ENCODE measurements around the gene SYTL1.

Gene SYTL1

DNA sequence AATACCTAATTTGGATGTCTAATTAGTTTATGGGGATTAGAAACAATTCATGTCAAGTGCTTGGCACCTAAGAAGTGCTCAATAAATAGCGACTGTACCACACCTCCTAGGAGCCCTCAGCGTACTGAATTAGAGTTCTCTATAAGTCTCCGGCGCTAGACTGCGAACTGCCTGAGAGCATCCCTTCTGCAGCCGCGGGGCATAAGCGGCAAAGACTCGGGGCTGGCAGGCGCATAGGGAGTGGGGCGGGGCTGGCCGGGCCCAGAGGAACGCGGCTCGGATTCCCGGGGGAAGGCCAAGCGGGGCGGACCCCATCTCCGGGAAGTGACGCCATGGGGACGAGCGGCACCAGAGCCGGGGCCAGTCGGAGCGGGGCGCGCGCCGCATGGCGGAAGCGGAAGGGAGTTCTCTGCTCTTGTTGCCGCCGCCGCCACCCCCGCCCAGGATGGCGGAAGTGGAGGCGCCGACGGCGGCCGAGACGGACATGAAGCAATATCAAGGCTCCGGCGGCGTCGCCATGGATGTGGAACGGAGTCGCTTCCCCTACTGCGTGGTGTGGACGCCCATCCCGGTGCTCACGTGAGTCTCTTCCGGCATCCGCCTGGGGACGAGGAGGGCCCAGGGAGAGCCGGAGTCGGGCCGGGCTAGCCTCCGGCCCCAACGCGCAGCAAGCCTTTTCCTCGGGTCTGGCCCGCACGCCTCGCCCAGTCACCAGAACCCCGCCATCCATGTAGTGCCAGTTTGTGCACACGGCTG lies 19.8 kb upstream of the SYTL1 start, which contains the start of gene TMEM222:
Gene TMEM222, plus strand, starts transcription at position 351 of the 756 bp plus-strand sequence. Its CDS starts 35 bp downstream, at position 386.
- DNase-seq = peak; percentile 95 to 99 (median 96)

DNA sequence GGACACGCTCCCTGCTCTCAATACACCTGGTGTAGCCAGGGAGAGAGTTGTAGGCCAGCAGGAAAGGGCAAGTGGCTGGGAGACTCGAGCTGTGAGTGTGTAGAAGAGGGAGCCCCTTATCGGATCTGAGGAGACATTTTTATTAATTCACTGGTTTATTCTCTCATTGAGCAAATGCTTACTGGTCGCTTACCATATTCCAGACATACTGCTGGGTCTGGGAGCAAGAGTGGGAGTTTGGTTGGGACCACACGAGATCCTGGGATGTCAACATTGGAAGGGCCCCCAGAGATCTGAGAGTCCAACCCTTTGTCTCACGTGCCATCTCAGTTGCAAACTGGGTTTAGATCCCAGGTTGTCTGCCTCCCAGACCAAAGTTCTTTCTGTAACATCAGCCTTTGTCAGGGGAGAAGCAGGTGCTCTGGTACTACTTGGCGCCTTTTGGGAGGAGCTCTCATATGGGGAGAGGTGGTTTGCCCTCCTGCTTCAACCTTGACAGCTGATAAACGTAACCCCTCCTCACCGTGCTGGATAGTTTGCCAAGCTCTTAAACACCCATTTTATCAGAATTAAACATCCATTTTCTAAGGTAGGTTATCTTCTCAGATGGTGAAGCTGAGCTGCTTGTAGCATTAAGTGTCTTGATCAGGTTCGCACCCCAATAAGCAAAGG lies 19.1 kb upstream of the SYTL1 start:
- DNase-seq = peak in 1 of 5 donors; percentile 13

DNA sequence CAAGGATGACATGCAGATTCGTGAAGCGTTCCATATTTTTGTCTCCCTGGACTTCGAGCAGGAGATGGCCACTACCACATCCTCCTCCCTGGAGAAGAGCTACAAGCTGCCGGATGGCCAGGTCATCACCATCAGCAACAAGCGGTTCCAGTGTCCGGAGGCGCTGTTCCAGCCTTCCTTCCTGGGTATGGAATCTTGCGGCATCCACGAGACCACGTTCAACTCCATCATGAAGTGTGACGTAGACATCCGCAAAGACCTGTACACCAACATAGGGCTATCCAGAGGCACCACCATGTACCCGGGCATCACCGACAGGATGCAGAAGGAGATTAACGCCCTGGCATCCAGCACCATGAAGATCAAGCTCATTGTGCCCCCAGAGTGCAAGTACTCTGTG lies 16.5 kb upstream of the SYTL1 start:
- DNase-seq = no peak

DNA sequence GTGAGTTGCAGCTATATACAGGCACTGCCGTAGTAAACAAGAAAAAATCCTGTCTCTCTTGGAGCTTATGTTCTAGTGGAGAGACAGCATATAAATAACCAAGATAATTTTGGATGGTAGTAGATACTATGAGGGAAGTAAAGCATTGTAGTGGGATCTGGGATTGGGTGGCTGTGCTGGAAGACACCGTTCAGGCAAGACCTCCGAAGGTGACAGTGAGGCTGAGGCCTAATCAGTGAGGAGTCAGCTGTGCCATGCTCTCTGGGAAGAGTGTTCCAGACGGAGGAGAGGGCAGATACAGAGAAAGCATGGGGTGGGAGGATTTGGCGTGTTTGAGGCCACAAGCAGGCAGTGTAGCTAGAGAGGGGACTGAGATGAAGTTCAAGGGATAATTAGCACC lies 13.9 kb upstream of the SYTL1 start:
- DNase-seq = no peak

DNA sequence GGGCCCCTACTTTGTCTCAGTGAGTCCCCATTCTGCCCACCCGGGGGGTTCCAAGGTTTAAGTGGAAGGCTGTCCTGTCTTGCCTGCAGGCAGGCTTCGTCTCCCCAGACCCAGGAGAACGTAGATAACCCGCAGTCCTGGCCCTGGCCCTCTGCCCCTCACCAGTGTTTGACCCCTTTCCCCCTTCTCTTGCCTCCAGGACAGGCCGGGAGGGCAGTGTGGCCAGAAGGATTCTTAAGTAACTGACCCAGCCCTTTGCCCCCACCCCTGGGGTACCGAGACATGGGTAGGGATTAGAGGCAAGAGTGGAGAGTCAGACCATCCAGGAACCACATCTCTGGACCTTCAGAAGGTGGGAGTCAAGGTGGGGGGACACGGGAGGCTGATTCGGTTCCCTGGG lies 11.0 kb upstream of the SYTL1 start:
- no peak for DNase-seq

DNA sequence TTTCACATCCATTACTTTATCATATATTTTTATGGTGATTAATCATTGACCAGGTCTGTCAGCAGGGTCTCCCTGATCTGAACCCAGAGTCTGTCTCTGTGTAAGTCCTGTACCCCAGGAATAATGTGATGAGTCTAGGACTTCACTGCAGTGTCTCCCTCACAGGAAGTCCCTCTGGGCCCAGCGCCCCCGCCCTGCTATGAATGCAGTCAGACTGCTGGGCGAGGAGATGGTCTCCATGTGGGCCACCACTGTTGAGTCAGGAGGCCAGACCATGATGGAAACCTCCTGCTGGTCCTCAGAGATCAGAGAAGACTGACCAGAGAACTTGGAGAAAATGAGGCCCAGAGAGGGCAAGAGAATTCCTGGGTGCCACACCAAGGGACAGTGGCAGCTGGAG lies 10.4 kb upstream of the SYTL1 start:
- DNase-seq = no peak

DNA sequence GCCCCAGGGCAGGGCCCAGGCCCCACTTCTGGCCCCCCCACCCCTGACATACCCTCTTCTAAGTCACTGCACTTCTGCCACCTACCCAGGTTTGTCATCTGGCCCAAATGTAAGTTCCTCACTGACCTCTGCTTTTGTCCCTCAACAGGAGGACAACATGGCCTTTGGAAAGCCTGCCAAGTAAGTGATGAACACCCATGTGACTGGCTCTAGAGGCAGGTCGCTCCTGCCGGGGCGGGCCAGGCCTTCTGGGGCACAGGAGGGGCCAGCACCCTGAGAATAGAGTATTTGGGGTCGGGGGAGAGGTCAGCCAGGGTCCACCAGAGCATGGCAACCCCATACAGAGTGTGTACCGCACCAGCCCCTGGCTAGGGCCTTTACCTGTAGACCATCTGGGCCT lies 9.9 kb upstream of the SYTL1 start:
- no peak for DNase-seq

DNA sequence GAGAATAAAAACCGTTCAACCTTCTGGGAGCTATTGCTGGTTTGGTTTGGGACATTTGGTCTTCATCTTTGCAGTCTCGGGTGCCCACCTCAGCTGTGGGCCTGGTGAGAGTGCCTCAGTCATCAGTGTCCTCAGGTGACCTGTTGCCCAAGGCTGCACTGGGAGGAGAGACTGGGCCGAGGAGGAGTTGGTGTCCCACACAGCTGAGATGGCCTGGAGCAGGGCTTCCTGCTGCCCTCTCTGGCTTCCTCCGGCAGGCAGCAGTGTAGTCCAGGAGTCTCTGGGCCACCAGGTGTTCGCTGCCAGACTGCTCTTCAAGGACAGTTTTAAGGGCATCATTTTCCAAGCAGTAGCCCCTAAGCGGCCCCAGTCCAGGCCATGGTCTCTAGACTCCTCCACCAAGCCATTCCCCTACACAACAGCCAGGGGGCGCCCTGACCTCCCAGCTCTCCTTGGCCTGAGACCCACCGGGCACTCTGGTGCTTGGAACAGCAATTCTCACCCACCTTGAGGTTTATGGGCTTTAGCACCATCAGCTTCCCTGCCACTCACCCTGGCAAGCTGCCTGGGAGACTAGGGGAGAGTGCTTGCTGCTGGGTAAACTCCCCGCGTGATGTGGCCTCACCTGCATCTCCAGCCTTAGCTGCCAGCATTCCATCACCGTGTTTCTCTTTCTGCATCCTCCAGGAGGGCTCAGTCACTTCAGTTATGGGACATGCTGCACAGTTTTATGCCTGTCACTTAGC lies 9.1 kb upstream of the SYTL1 start:
- peak in 3 of 5 donors; percentile 41 to 52 (median 50) for DNase-seq

DNA sequence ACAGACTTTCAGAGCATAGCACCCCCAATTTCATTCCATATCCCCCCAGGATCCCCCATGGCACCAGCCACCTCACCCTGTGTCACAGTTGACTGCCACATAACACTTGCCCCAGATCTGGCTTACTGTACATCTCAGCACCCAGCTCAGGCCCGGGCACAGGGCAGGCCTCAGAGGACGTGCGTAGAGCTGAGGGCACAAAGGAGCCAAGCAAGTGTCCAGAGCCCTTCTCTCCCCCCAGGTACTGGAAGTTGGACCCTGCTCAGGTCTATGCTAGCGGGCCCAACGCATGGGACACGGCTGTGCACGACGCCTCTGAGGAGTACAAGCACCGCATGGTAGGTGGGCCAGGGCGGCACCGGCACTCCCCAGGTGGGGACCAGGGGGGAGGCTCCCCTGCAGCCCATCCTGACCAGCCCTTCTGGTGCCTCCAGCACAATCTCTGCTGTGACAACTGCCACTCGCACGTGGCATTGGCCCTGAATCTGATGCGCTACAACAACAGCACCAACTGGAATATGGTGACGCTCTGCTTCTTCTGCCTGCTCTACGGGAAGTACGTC lies 8.0 kb upstream of the SYTL1 start:
- DNase-seq = no peak

DNA sequence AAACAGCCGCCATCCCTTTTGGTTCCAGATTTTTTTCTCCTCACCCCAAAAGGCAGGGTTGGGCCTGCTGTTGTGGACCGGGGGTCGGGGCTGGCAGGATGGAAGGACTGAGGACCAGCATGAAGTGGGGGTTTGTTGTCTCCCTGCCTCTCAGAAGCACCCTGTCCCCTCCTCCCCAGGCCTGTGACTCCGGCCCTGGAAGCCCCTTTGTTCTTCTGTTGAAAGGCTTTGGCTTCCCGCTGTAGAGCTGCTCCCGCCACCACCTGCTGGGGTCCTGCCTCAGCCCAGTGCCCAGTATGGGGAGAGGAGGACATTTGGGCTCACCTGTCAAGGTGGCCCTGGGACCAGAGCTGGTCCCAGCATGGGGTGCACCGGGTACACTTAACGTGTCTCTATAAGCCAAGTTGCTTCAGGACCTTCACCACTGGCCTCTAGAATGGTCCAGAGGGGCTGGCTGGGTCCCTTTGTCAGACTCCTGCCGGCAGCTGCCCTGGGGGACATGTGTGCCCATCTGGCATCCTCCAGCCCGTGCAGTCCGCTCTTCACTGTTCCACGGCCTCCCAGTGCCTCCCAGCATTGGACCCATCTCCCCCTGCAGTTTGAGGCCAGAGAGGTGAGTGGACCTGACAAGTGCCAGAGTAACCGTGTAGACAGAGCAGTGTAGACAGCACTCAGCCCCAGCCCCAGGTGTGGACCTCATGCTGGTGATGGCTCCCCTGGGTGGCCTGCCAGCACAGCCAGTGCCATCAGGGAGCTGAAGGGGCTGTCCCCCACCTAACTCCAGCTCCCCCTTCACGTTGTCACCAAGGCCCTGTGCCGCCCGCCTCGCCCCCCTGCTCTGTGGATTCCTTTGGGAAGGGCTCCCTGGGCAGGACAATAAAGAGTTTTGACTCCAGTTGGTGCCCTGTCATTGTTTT lies 6.1 kb upstream of the SYTL1 start:
- no peak for DNase-seq

DNA sequence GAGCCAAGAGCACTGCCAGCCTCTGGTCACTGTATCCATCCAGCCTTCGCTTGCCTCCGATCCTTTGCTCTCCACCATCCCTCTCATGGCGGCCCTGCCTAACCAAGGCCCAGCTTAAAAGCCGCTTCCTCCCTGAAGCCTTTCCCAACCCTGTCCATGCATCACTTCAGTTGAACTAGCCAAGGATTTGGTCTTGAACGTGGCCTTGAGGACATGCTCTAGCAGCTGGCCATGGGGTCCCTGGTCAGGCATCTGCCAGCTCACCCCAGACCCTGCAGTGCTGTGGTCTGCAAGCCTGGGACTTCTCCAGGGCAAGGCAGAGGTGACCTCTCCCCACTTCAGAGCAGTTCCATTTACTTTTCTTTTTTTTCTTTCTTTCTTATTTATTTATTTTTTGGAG lies 5.1 kb upstream of the SYTL1 start:
- no peak for DNase-seq

DNA sequence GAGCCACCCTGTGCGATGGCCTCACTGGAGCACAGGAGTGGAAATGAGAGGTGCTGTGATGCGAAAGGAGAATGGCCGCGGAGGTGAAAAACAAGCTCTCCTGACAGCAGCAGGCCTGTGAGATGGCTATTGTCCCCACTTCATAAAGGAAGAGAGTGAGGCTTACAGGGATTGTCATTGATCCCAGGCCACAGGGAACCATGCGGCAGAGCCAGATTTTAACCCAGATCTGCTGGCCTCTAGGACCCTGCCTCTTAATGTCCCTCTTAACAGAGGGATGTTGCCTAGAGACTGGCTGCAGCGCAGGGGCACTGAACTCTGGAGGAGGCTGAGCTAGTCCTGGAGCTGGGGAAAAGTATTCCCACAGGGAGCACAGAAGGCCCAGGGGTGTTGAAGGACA lies 3.1 kb upstream of the SYTL1 start:
- DNase-seq = no peak

DNA sequence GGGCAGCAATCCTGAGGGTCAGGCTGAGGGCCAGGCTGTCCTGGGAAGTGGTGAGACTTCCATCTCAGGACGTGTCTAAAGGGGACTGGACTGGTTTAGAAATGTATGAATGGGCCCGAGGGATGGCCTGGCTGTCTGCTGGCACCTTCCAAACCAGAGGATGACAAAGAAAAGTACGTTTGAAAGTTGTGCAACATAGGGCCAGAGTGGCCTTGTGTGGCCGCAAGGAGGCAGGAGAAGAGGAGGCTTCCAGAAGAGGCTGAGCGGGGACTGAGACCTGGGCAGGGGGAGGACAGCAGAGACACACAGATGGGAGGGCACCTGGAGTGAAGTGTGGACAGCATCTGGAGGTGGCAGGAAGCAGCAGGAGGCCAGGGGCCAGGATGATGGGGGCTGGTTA lies 2.6 kb upstream of the SYTL1 start:
- DNase-seq = no peak

DNA sequence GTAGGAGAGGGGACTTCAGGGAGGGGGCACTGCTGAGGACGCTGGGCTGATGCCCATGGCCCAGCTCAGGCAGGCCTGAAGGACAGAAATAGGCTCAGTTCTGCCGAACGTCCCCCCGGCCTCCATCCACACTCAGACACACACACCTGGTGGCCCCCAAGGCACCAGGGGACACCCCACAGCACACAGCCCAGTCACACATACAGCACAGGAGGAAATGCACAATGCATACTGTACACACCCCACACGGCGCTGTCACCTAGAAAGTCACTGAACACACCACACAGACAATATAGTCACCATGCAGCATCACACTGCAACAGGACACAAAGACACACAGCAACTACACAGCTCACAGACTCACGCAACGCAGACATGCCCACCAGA lies 562 bp downstream of the SYTL1 start:
- DNase-seq = peak in 1 of 5 donors; percentile 65

DNA sequence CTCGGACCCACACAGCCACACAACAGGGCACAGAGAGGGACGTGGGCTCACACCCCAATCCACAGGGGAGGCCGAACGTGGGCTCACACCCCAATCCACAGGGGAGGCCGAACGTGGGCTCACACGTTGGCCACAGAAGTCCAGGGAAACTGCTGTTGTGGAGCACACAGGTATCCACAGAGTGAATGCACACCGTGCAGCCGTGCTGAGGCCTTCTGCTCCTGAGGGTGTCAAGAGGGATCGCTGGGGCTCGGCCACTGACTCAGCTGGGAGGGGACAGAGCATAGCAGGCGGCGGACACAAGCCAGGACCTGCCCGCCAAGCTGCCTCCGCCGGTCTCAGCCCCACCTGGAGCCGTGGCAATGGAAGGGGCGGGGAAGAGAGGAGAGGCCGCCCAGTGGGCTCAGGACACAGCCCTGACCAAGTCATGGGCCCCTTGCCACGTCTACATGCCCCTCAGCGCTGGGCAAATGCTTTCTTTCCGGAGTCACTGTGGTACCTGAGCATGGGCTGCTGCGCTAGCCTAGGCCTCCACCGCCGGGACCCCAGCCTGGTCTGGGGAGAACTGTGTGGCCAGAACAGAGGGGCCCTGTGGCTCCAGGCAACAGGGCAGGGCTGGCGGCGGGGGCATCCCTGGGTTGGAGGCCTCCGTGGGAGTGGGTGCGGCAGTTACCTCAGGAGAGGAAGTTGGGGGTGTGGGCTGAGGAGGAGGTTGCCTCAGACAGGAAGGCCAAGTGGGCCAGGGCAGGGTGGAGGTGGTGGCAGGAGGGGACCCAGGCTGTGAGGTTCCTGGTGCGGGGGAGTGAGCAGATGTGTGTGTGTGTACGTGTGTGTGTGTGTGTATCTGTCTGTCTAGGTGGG lies 1.2 kb downstream of the SYTL1 start:
- peak; percentile 58 to 85 (median 71) for DNase-seq

DNA sequence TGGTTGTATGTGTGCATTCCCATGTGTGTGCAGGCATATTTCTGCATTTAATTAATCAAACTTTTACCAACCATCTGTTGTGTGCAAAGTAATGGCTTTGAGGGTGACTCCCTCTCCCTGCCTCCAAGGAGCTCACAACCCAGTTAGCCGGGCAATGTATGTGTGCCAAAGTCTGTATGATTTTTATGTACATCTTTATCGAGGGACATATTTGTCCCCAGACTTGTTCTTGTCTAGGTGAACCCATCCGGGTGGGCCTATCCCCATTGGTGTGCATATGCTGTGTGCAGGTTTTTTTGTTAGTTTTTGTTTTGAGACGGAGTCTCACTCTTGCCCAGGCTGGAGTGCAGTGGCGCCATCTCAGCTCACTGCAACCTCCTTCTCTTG lies 1.8 kb downstream of the SYTL1 start:
- DNase-seq = no peak

DNA sequence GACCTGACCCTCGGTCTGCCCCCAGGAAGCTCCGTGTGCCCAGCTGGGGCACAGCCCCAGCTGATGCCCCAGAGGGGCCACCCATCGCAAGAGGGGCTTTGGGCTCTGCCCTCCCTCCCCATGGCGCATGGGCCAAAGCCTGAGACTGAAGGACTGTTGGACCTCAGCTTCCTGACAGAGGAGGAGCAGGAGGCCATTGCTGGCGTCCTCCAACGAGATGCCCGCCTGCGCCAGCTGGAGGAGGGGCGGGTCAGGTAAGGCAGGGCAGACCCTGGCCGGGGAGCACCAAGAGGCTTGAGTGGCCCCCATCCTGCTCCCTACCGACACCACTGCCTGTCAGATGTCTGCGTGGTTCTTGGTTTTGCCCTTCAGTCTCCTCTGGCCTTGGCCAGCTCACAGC lies 3.5 kb downstream of the SYTL1 start:
- DNase-seq = no peak

DNA sequence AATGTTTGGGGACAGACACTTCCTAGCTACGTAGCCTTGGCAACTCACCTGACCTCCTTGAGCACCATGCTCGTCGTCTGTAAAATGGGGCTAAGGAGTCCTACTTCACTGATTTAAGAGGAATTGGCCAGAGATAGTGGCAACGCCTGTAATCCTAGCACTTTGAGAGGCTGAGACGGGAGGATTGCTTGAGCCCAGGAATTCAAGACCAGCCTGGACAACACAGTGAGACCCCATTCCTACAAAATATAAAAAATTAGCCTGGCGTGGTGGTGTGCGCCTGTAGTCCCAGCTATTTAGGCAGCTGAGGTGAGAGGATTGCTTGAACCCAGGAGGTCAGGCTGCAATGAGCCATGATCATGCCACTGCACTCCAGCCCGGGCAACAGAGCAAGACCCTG lies 4.5 kb downstream of the SYTL1 start:
- no peak for DNase-seq

DNA sequence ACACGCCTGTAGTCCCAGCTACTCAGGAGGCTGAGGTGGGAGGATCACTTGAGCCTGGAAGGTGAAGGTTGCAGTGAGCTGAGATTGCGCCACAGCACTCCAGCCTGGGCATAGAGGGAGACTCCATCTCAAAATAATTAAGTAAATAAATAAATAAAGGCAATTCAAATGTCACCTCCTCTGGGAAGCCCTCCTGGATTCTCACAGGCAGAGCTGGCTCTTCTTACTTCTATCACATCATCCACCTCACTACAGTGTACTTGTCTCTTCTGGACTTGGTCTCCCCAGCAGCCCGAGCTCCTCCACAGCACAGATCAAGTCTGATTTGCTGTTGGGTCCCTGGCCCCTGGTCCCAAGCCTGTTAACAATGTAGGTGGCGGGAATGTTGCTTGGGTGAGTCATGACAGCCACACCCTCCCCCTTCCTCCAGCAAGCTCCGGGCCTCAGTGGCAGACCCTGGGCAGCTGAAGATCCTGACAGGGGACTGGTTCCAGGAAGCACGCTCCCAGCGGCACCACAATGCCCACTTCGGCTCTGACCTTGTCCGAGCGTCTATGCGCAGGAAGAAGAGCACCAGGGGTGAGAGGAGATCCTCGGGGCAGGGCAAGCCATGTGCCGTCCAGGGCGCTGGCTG lies 5.3 kb downstream of the SYTL1 start:
- DNase-seq = no peak

DNA sequence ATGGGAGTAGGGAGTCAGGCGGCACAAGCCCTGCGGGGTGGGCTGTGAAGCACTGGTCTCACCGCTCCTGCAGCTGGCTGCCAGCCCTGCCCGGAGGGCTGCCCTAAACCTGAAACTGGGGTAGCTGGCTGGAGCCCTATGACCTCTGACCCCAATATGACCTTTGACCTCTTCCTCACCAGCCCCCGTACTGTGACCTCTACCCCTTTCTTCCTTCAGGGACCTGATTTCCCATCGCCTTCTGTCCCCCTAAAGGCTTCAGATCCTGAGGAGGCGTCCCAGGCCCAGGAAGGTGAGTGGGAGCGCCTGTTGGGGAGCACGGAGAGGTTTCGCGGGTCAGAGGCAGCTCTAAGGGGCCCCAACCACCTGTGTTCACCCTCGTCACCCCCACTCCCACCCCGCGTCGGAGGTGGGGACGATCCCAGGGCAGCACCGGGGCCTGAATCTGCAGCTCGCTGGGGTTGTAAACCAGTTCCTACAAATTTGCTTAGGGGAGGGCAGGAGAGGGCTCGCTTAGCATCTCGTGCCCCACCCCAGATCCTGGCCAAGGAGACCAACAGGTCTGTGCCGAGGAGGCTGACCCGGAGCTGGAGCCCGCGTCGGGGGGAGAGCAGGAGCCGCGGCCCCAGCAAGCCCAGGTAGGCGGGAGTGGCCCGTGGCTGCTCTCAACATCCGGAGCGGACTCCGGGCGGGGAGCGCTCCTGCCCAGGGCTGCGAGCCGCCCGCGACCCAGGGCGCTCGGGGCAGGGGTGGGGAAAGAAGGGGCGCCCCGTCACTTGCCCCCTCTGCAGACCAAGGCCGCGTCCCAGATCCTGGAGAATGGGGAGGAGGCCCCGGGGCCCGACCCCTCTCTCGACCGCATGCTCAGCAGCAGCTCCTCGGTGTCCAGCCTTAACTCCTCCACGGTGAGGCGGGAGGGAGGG lies 7.3 kb downstream of the SYTL1 start:
- peak in 1 of 5 donors; percentile 34 for DNase-seq

Data from T-helper 1 cell (primary cell).